ENCODE results near the gene KLK4.

DNA sequence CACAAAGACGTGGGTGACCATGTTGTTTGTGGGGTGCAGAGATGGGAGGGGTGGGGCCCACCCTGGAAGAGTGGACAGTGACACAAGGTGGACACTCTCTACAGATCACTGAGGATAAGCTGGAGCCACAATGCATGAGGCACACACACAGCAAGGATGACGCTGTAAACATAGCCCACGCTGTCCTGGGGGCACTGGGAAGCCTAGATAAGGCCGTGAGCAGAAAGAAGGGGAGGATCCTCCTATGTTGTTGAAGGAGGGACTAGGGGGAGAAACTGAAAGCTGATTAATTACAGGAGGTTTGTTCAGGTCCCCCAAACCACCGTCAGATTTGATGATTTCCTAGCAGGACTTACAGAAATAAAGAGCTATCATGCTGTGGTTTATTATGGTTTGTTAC lies 32.3 kb downstream of the KLK4 start:
- TF ChIP-seq, protein P1, sequence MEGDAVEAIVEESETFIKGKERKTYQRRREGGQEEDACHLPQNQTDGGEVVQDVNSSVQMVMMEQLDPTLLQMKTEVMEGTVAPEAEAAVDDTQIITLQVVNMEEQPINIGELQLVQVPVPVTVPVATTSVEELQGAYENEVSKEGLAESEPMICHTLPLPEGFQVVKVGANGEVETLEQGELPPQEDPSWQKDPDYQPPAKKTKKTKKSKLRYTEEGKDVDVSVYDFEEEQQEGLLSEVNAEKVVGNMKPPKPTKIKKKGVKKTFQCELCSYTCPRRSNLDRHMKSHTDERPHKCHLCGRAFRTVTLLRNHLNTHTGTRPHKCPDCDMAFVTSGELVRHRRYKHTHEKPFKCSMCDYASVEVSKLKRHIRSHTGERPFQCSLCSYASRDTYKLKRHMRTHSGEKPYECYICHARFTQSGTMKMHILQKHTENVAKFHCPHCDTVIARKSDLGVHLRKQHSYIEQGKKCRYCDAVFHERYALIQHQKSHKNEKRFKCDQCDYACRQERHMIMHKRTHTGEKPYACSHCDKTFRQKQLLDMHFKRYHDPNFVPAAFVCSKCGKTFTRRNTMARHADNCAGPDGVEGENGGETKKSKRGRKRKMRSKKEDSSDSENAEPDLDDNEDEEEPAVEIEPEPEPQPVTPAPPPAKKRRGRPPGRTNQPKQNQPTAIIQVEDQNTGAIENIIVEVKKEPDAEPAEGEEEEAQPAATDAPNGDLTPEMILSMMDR (IDR thresholded peaks at IDR 0.05), result no peak
- no peak for TF ChIP-seq POLR2A (IDR thresholded peaks at IDR 0.05)

Data from heart left ventricle (tissue), 13 donors.